ENCODE results near the gene LCE2A. TPM values are rescaled to one million over a fixed set of nuclear protein-coding genes. Genes with fewer than 3 reads are reported as not detected.
"Not testable (repeated sequence)": the region's sequence is repeated elsewhere in the genome, so short reads cannot be mapped to it uniquely, and the experiment has no call there.

LCE2A gene
- total RNA-seq, 1 donor from 2014 or later, result not detected

DNA sequence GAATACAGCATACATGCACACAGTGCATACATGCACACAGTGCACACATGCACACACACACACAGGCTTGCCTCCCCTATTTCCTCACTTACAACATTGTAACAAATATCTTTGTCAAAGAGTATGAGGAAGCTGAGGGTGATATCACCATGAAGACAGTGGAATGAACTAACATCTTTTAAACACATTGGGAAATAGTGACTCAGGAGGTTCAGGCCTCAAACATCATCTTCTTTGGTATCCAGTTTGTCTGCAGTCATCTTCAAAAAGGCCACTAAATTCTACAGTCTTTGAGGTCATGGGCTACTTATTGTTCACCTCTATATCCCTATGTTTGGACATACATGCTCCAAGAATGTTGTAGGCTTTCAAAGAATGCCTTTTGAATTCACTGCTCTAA lies 14.3 kb upstream of the LCE2A start:
- TF ChIP-seq CTCF (IDR thresholded peaks at IDR 0.05), result no peak
- H3K36me3 ChIP-seq, result no peaks in the 10 kb centered on the region
- no peaks in the 10 kb centered on the region for H3K9me3 ChIP-seq
- no peak overlapping the region for H3K4me3 ChIP-seq
- ATAC-seq, result no peak
- no peaks in the 10 kb centered on the region for H3K4me1 ChIP-seq
- intact Hi-C loops (cut with DNase I), result no loop called here
- no peak for DNase-seq
- H3K27me3 ChIP-seq (ENCODE audit: low read depth), result no peaks in the 10 kb centered on the region
- H3K27ac ChIP-seq, result no peak overlapping the region

DNA sequence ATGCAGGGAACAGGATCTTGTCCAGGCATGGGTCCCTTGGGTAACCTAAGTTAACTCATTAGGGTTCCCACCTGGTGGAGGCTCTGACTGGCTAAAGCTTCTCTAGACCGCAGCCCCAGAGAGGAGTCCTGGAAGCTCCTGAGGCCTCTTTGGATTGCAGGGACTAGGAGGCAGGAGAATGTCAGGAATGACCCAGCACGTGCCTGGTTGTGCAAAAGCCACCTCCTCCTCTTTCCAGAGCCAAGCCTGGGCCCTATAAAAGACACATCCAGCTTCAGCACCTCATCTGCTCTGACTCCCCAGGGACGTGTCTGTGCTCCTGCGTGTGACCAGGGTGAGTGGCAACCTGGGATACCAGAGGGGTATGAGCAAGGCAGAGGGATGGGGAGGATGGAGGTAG lies 12.3 kb upstream of the LCE2A start, which contains the start of gene LCE2B:
TSS of gene LCE2B (plus strand) at position 301 of the 400 bp plus-strand sequence. CDS start 721 bp downstream, outside the sequence.
- DNase-seq; intact Hi-C loops (cut with DNase I); H3K27me3 ChIP-seq (ENCODE audit: low read depth); H3K27ac ChIP-seq; ATAC-seq; H3K4me1 ChIP-seq; H3K9me3 ChIP-seq; H3K4me3 ChIP-seq; H3K36me3 ChIP-seq: not testable (repeated sequence)

DNA sequence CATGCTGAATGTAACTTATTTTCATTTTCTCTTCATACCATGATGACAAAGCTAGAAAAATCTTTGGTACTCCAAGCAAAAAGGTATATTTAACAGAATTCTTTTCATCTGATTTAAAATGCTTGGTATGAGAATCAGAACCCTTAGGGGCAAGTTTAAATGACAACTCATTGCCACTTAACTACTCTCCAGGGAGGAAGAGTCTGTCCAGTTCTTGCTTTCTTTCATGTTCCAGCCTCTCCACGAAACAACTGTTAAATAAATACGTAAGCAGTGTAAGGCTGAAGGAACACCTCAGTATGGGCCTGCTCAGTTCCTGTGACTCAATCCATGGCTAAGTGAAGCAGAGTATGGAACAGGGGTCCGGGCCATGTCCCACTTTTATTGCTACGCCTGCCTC lies 1.6 kb downstream of the LCE2A start:
- intact Hi-C loops (cut with DNase I), result no loop called here
- ATAC-seq (no peak), DNase-seq (no peak)
- no peak overlapping the region for H3K4me3 ChIP-seq
- H3K27me3 ChIP-seq (ENCODE audit: low read depth), result no peaks in the 10 kb centered on the region
- no peak for TF ChIP-seq CTCF (IDR thresholded peaks at IDR 0.05)
- H3K27ac ChIP-seq, result no peak overlapping the region
- no peaks in the 10 kb centered on the region for H3K4me1 ChIP-seq
- H3K9me3 ChIP-seq, result no peaks in the 10 kb centered on the region
- H3K36me3 ChIP-seq, result no peaks in the 10 kb centered on the region

DNA sequence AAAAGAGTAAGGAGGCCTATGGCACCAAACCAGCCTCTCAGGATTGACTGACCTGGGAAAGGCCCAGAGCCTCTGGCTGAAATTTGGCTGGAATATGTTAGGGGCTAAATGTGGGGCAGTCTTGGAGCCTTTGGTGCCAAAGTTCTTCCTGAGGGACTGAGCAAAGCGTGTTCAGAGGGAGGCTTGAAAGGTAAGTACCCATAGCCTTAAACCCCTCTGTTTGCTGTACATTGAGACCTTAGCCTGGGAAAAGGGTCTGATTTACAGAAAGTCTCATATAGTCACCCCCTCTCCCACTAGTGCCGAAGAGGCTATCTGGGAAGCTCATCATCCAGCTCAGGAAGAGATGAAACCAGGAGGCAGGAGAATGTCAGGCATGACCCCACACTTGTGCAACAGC lies 9.7 kb downstream of the LCE2A start, which contains the start of gene LCE4A:
TSS of gene LCE4A (plus strand) at position 301 of the 400 bp plus-strand sequence. CDS start 916 bp downstream, outside the sequence.
- ATAC-seq, result no peak
- intact Hi-C loops (cut with DNase I), result no loop called here
- peaks cover 19% of the 10 kb centered on the region for H3K27me3 ChIP-seq (ENCODE audit: low read depth)

DNA sequence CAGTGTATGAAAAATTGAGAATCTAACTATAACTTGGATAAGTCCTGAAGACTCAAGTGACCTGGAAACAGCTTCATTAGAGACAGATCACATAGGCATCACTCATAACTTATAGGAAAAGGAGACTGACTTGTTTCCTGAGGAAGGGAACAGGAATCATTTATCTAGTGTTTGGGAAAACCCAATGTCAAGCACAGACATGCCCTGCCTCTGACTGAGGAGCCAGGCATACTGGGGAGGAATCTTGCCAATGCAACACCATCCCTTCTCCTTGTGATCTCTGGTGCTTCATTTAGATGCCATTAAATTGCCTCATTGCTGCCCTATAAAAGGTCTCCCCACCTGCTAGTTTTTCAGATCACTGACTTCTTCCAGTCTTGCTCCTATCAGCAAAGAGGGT lies 20.1 kb downstream of the LCE2A start:
- no peak for TF ChIP-seq CTCF (IDR thresholded peaks at IDR 0.05)
- H3K27me3 ChIP-seq (ENCODE audit: low read depth), result no peaks in the 10 kb centered on the region
- no peaks in the 10 kb centered on the region for H3K4me1 ChIP-seq
- no peaks in the 10 kb centered on the region for H3K36me3 ChIP-seq
- no peak for ATAC-seq
- DNase-seq, result no peak
- peaks cover 5% of the 10 kb centered on the region for H3K9me3 ChIP-seq
- intact Hi-C loops (cut with DNase I), result no loop called here
- H3K4me3 ChIP-seq, result no peak overlapping the region
- no peak overlapping the region for H3K27ac ChIP-seq

More for the DNA sequence above, 9.7 kb downstream of the LCE2A start, which contains the start of gene LCE4A:
- H3K4me1 ChIP-seq, result no peaks in the 10 kb centered on the region
- H3K4me3 ChIP-seq, result no peak within 1 kb of the TSS
- no peak within 1 kb of the TSS for H3K27ac ChIP-seq
- TF ChIP-seq CTCF (IDR thresholded peaks at IDR 0.05), result no peak
- no peaks in the 10 kb centered on the region for H3K9me3 ChIP-seq
- no peak for DNase-seq
- H3K36me3 ChIP-seq, result no peaks in the 10 kb centered on the region

DNA sequence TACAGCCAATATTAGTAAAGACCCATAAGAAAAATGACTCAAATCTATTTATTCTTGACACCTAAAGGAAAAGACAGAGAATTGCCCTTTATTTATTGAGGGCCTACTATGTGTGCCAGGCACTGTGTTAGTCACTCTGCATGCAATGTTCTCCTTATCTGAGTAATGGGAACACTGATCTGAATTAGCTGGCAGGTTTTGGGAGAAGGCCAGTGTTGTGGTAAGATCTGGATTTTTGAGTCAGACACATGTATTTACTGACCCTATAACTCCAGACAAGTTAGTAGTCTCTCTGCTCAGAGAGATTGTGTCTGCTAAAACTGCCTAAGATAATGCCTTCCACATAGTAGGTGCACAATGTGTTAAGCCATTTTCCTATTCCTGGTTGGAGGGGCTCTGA lies 27.1 kb downstream of the LCE2A start:
- no peak for TF ChIP-seq CTCF (IDR thresholded peaks at IDR 0.05)
- Histone ChIP-seq H3K36me3 (no peaks in the 10 kb centered on the region), H3K4me3 (no peak overlapping the region), H3K27ac (no peak overlapping the region), H3K4me1 (no peaks in the 10 kb centered on the region), H3K9me3 (no peaks in the 10 kb centered on the region), H3K27me3 (ENCODE audit: low read depth) (no peaks in the 10 kb centered on the region)
- intact Hi-C loops (cut with DNase I), result no loop called here
- DNase-seq, result no peak
- no peak for ATAC-seq

All from lower lobe of right lung (tissue), 2 donors.